Activated CD4-positive, alpha-beta memory T cell treated with anti-CD3 and anti-CD28 coated beads, Interleukin-2, amount 10 ng/mL, durations not matched to agents 7 days and 5 days (primary cell): ENCODE results near the gene CDK18. TPM values are rescaled to one million over a fixed set of nuclear protein-coding genes. Genes with fewer than 3 reads are reported as not detected.

Source experiments
- CTCF ChIA-PET: fragments of 350-600 bp; sonication (Branson Sonifier 250); formaldehyde crosslinking; loops from one replicate; lab custom pipeline; 2021; ENCODE audit warnings: antibody characterized with exemption, inconsistent platforms; lab: Charles Lee
- POLR2A ChIA-PET: fragments of 350-600 bp; sonication (Branson Sonifier 250); formaldehyde crosslinking; loops from one replicate; lab custom pipeline; 2021; ENCODE audit warnings: antibody characterized with exemption; lab: Charles Lee
- DNase-seq: peaks from one replicate; pipeline ENCODE4 v3.0.0-alpha.2; 2020
- H3K27ac Mint-ChIP-seq: one replicate; pipeline ENCODE4 v1.8.0; 2021; ENCODE audit warnings: mild to moderate bottlenecking, mixed read lengths
- H3K27me3 Mint-ChIP-seq: one replicate; pipeline ENCODE4 v1.8.0; 2021; ENCODE audit warnings: mixed read lengths
- H3K36me3 Mint-ChIP-seq: one replicate; pipeline ENCODE4 v1.8.0; 2021; ENCODE audit warnings: low read depth, mixed read lengths
- H3K4me1 Mint-ChIP-seq: one replicate; pipeline ENCODE4 v1.8.0; 2021; ENCODE audit warnings: mixed read lengths
- H3K4me3 Mint-ChIP-seq: one replicate; pipeline ENCODE4 v1.8.0; 2021; ENCODE audit warnings: mild to moderate bottlenecking, mixed read lengths
- H3K9me3 Mint-ChIP-seq: one replicate; pipeline ENCODE4 v1.8.0; 2021; ENCODE audit warnings: mixed read lengths
- total RNA-seq, 2 experiments: library from RNA; stranded (reverse); gene quantifications; one replicate each; pipeline ENCODE4 v1.2.3, GENCODE V29; 2021

The CDK18 gene
- total RNA-seq, 2 experiments from 2014 or later = 1.1 to 1.4 TPM

DNA sequence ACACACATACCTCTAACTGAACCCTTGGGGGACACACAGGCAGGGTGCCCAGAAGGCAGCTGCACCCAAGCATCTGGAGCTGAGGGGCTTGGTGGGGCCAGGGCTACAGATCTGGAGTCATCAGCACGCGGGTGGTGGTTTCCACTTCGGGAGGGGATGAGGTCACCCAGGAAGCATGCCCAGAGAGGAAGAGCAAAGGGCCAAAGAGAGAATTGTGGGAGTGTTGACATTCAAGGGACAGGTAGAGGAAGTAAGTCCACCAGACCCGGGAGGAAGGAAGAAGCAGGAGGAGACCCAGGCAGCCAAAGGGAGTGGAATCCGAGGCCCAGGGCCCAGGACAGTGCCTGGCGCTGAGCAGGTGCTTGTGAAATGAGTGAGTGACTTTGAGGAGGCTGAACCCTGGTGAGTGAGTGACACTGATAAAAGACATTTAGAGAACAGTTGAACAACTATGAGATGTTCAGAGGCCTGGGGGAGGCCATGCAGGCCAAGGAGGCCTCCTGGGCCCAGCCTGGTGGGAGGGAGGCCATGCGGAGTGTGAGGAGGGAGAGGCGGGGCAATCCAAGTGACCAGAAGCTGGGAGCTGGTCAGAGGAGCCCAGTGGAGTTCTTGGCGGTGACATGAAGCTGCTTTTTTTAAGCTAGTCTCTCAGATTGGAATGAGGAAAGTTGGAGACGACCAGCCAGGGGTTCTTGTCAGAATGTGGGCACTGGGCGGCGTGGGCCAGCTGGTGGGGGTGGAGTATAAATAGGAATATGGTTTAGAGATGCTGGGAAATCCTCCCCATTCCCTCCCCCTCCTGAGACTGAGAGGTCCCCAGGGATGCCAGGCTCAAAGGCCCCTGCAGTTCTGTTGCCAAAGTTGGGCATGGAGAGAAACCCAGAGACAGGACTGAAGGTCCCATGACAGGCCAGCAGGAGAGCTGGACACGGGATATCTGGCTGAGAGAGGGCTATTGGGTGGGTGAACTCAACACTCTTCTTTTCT lies 7.9 kb downstream of the CDK18 start:
- H3K4me3 Mint-ChIP-seq = no peak overlapping the region
- H3K4me1 Mint-ChIP-seq = peaks cover 3% of the 10 kb centered on the region
- no peak overlapping the region for H3K27ac Mint-ChIP-seq
- POLR2A ChIA-PET = interaction anchor here (1.3 kb wide), 1 partner anchor 12 kb away, joined by 3 read pairs; no protein-coding TSS in a partner anchor
- DNase-seq = no peak
- peaks cover 3% of the 10 kb centered on the region for H3K27me3 Mint-ChIP-seq
- CTCF ChIA-PET = interaction anchor here (0.9 to 1.8 kb wide), 3 partner anchors 10 to 239 kb away, joined by 3 read pairs; no protein-coding TSS in a partner anchor
- no peaks in the 10 kb centered on the region for H3K36me3 Mint-ChIP-seq
- H3K9me3 Mint-ChIP-seq = no peaks in the 10 kb centered on the region

DNA sequence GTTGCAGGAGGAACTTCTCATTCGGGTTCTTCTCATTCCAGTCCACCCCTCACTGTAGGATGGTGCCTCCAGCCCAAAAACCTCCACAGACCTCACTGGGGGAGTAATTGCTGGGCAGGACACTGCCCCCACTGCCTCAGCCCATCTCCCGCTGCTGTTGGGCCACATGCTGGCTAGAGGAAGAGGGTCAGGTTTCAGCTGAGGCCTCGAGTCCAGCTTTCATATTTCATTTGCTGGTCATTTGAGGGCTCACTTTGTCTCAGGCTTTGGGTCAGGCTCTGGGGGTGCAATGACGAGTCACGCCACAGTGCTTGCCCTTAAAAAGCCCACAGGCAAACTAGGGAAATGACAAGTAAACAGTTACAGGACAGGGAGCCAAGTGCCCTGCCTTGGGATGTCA lies 9.3 kb downstream of the CDK18 start:
- Mint-ChIP-seq H3K27ac (no peak overlapping the region), H3K36me3 (no peaks in the 10 kb centered on the region), H3K4me1 (peaks cover 3% of the 10 kb centered on the region), H3K9me3 (no peaks in the 10 kb centered on the region), H3K4me3 (no peak overlapping the region), H3K27me3 (peaks cover 2% of the 10 kb centered on the region)
- DNase-seq = no peak
- POLR2A ChIA-PET = no interaction called here
- CTCF ChIA-PET = interaction anchor here (1.3 to 1.8 kb wide), 3 partner anchors 8 to 240 kb away, joined by 3 read pairs; no protein-coding TSS in a partner anchor

DNA sequence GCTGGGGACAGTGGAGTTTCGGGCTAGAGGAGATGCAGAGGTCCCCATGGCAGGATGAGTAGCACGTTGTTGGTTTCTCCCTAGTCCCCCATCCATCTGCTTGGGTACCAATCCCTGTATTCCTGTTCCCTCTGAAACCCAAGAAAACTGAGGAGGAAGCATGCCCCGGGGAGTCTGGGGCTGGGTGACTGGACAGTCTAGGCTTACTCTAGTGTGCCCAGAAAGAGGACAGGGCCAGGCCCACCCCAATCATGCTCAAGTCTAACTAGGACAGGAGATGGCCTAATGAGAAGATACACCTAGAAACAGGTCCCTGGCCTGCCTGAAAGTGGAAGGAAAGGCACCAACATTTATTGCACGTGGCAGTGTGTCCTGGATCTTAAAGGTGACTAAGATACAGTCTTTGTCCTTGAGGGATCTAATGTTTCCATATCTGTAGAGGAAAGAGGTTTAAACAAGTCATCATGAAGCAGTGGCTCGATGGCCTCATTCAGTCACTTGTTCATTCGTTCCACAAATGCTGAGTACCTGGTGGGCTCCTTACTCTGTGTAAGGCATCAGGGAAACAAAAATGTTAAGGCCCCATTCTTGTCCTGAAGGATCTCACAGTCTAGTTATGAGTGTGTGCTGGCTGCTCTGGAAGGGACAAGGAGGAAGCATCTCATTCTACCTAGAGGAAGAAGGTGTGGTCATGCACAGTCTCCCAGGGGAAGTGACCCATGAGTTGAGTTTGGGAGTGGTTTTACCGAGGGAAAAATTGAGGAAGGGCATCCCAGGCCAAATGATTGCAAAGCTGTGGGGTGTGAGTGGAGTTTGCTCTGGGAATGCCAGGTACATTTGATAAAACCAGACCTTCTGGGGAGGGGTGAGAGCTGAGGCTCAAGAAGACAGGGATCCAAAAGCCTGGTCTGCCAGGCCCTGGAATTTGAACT lies 10.0 kb downstream of the CDK18 start:
- Mint-ChIP-seq H3K4me1 (peaks cover 3% of the 10 kb centered on the region), H3K9me3 (no peaks in the 10 kb centered on the region), H3K4me3 (no peak overlapping the region), H3K36me3 (no peaks in the 10 kb centered on the region), H3K27me3 (peaks cover 2% of the 10 kb centered on the region), H3K27ac (no peak overlapping the region)
- DNase-seq = no peak
- POLR2A ChIA-PET = interaction anchor here (1.0 kb wide), 1 partner anchor 25 kb away, joined by 3 read pairs; no protein-coding TSS in a partner anchor
- CTCF ChIA-PET = interaction anchor here (0.8 to 1.8 kb wide), 5 partner anchors 10 to 241 kb away, joined by 3 to 4 read pairs (median 3); no protein-coding TSS in a partner anchor

DNA sequence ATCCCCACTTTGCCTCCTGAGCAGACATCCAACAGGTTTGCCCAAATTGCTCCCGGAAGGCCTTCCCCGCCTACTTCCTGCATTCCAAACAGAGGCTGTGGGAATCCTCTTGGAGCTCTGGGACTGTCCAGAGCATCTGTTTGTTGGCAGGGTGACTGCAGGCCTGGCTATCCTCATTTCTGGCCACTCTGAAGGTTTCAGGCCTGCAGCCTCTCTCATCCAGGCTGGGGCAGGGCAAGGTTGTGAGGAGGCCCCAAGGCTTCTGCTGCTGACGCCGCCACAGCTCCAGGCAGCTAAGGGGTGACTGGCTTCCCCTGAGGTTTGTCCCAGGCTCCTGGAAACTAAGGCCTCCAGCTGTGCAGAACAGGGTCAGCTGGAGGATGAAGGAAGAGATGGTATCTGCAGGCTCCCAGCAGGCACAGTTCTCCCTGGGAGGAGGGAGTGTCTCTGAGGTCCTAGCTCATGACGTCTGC lies 11.3 kb downstream of the CDK18 start:
- Mint-ChIP-seq H3K27me3 (peaks cover 2% of the 10 kb centered on the region), H3K9me3 (no peaks in the 10 kb centered on the region), H3K4me3 (no peak overlapping the region), H3K27ac (no peak overlapping the region), H3K4me1 (peaks cover 3% of the 10 kb centered on the region), H3K36me3 (no peaks in the 10 kb centered on the region)
- ChIA-PET POLR2A (interaction anchor here (1.0 kb wide), 1 partner anchor 26 kb away, joined by 3 read pairs; no protein-coding TSS in a partner anchor), CTCF (interaction anchor here (1.1 to 1.6 kb wide), 2 partner anchors 9 to 31 kb away, joined by 3 to 4 read pairs; no protein-coding TSS in a partner anchor)
- DNase-seq = no peak

DNA sequence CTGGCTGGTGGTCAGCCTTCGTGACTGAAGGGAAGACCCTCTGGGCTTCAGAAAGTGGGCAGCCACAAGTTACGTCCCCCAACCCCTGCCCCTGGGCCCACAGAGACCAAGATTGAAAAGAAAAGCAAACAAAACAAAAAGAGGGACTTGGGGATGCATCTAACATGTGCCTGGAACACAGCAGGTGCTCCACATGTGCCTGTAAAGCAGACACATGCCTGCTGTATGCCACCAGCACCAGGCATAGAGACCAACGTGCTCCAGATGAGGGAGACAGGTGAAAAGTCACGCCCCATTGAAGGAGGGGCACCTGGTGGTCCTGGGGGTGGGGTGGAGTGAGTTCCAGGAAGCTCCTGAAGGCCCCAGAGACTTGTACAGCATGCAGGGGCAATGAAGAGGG lies 11.9 kb downstream of the CDK18 start:
- CTCF ChIA-PET = interaction anchor here (1.6 kb wide), 1 partner anchor 8 kb away, joined by 4 read pairs; no protein-coding TSS in a partner anchor
- Mint-ChIP-seq H3K27ac (no peak overlapping the region), H3K27me3 (peaks cover 2% of the 10 kb centered on the region)

DNA sequence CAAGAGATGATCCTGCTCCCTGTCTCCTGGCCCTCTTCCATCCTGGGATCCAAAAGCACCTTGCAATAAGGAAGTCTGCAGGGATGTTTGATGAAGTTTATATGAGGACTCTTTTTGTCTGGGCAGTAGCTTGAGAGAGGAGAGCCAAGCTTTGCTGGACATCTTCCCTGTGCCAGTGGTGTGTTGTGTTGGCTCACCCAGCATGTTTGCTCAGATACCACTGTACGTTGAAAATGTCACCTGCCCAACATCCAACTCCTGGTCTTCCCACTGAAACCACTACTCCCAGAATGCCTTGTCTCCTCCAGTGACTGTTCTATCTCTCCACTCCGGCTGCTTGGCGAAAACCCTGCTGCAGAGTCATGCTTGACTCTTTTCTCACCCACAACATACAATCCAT lies 12.8 kb downstream of the CDK18 start:
- POLR2A ChIA-PET = no interaction called here

More for the DNA sequence above, 11.9 kb downstream of the CDK18 start:
- DNase-seq = no peak
- Mint-ChIP-seq H3K36me3 (no peaks in the 10 kb centered on the region), H3K9me3 (no peaks in the 10 kb centered on the region), H3K4me3 (no peak overlapping the region), H3K4me1 (peaks cover 3% of the 10 kb centered on the region)
- POLR2A ChIA-PET = no interaction called here

DNA sequence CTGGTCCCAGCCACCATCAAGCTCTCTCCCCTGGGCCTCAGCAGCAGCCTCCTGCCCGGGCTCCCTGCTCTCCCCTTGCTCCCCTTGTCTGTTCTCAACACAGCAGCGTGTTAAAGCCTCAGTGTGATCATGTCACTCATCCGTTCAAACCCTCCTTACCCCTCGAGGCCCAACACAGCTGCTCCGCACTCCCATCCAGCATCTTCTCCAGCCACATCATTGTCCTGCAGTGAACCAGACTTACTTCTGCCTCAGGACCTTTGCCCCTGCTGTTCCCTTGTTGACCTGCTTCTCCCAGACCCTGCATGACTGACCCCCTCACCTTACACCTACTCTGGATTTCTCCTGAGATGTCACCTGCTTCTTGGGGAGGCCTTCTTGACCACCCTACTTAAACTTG lies 13.3 kb downstream of the CDK18 start:
- no peak overlapping the region for H3K4me3 Mint-ChIP-seq
- H3K4me1 Mint-ChIP-seq = no peaks in the 10 kb centered on the region
- DNase-seq = no peak
- no peaks in the 10 kb centered on the region for H3K9me3 Mint-ChIP-seq
- POLR2A ChIA-PET = no interaction called here
- H3K27me3 Mint-ChIP-seq = peaks cover 2% of the 10 kb centered on the region
- H3K36me3 Mint-ChIP-seq = no peaks in the 10 kb centered on the region
- no peak overlapping the region for H3K27ac Mint-ChIP-seq
- CTCF ChIA-PET = no interaction called here

More for the DNA sequence above, 12.8 kb downstream of the CDK18 start:
- DNase-seq = no peak
- H3K27ac Mint-ChIP-seq = no peak overlapping the region
- CTCF ChIA-PET = no interaction called here
- H3K9me3 Mint-ChIP-seq = no peaks in the 10 kb centered on the region
- H3K36me3 Mint-ChIP-seq = no peaks in the 10 kb centered on the region
- peaks cover 2% of the 10 kb centered on the region for H3K27me3 Mint-ChIP-seq
- H3K4me1 Mint-ChIP-seq = no peaks in the 10 kb centered on the region
- H3K4me3 Mint-ChIP-seq = no peak overlapping the region

DNA sequence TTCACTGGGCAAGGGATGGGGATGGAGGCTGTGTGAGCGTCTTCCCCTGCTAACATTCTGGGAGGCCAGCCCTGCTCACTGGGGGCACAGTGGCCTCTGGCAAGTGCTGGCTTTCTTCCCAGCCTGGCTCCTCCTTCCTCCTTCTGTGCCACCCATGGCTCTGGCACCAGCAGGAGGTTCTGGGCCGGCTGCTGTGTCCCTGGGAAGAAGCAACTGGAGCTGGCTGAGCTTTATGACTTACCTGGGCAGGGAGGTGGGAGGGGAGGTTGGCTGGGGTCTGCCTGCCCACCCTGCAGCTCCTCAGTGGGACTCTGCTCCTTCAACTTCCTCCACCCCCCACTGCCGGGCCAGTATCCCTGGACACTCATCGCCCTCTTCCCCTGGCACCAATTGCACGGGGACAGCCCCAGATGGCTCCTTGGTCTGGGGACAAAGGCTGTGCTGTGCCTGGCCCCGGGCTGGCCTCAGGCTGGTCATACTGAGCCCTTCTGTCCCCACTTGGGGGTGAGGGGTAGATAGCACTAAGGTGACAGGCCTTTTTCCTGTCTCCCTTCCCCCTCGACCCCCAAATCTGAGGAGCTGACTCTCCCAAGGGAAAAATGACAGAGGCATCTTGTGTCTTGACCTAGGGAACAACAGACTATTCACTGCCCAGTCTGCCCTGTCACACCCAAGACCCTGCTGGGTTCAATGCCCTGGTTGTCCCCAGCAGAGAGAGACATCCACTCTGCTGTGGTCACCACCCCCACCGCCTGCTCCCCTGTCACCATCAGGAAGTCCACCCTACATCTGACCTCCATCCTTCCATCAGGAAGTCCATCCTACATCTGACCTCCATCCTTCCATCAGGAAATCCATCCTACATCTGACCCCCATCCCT lies 14.4 kb downstream of the CDK18 start:
- ChIA-PET POLR2A (no interaction called here), CTCF (interaction anchor here (8.2 kb wide), 1 partner anchor 32 kb away, joined by 133 read pairs; no protein-coding TSS in a partner anchor)
- Mint-ChIP-seq H3K27ac (no peak overlapping the region), H3K9me3 (no peaks in the 10 kb centered on the region), H3K4me3 (no peak overlapping the region), H3K4me1 (no peaks in the 10 kb centered on the region), H3K27me3 (peaks cover 2% of the 10 kb centered on the region), H3K36me3 (no peaks in the 10 kb centered on the region)
- no peak for DNase-seq

DNA sequence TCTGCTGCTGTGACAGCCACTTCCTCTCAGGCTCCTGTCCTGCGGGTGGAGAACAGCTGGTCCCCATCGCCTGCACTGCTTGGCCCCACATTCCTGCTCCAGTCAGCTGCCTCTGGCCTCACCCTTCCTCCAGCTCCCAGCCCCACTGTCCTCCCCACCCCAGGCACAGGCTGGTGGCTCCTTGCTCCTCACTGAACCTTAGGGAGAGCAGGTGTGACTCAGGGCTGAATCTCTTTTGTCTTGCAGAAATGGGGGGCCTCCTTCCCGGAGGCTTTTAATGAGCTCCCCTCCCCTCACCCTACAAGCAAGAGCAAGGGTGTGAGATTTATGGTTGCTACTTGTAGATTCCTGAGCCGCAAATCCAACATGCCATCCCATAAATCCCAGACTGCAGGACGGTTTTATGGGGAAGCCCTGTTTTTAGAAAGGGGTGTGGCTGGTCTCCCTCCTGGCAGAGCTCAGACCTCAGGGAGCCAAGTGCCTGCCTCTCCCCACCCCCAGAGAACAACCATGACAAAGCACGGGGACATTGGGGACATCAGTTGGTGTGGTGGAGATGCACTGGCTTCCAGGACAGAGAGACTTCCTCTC lies 15.2 kb downstream of the CDK18 start:
- POLR2A ChIA-PET = no interaction called here
- peaks cover 2% of the 10 kb centered on the region for H3K27me3 Mint-ChIP-seq

DNA sequence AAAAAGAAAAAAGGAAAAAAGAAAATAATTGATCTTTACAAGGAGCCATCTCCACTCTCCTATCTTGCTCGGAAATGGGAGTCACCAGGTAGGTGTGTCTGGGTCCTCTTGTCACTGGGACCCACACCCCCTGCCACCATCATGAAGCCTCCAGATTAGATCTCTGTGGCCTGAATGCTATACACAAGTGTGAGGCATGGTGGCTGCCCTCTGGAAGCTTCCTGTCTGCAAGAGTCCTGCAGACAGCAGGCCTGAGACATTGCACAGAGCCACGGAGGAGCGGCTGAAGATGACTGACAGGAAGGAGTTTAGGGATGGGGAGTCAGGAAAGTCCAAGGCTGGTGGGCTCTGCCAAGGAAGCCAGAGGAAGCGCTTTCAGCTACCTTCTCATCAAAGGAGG lies 16.2 kb downstream of the CDK18 start:
- H3K4me1 Mint-ChIP-seq = no peaks in the 10 kb centered on the region
- no peak overlapping the region for H3K4me3 Mint-ChIP-seq
- ChIA-PET POLR2A (no interaction called here), CTCF (interaction anchor here (1.1 to 8.2 kb wide), 2 partner anchors 9 to 33 kb away, joined by 3 to 133 read pairs; no protein-coding TSS in a partner anchor)
- no peak overlapping the region for H3K27ac Mint-ChIP-seq
- no peaks in the 10 kb centered on the region for H3K36me3 Mint-ChIP-seq
- DNase-seq = no peak
- no peaks in the 10 kb centered on the region for H3K9me3 Mint-ChIP-seq
- H3K27me3 Mint-ChIP-seq = peaks cover 2% of the 10 kb centered on the region

More for the DNA sequence above, 15.2 kb downstream of the CDK18 start:
- no peak overlapping the region for H3K4me3 Mint-ChIP-seq
- CTCF ChIA-PET = interaction anchor here (1.1 to 8.2 kb wide), 2 partner anchors 10 to 32 kb away, joined by 3 to 133 read pairs; no protein-coding TSS in a partner anchor
- H3K36me3 Mint-ChIP-seq = no peaks in the 10 kb centered on the region
- H3K9me3 Mint-ChIP-seq = no peaks in the 10 kb centered on the region
- DNase-seq = no peak
- H3K27ac Mint-ChIP-seq = no peak overlapping the region
- no peaks in the 10 kb centered on the region for H3K4me1 Mint-ChIP-seq

DNA sequence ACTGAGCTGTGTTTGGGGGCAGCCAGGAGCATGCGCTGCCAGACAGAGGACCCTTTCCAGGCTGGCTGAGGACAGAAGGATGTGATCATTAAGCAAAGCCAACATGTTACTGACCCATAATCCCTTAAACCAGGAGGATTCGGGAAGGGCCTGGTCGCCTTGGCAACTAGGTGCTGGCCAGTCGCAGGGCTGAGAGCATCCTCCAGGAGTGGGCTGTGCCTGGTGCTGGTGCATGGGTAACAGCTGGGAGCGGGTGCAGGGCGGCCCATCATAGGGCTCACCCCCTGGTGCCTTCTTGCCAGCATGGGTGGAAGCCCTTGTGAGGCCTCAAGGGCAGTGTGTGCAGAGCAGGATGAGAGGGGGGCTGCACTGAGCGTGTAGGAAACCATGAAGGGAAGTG lies 17.2 kb downstream of the CDK18 start:
- ChIA-PET CTCF (interaction anchor here (0.7 to 8.2 kb wide), 4 partner anchors 9 to 168 kb away, joined by 3 to 133 read pairs (median 4); no protein-coding TSS in a partner anchor), POLR2A (no interaction called here)
- H3K27ac Mint-ChIP-seq = no peak overlapping the region
- H3K4me1 Mint-ChIP-seq = no peaks in the 10 kb centered on the region
- DNase-seq = no peak
- peaks cover 2% of the 10 kb centered on the region for H3K27me3 Mint-ChIP-seq
- no peak overlapping the region for H3K4me3 Mint-ChIP-seq
- H3K9me3 Mint-ChIP-seq = no peaks in the 10 kb centered on the region
- H3K36me3 Mint-ChIP-seq = no peaks in the 10 kb centered on the region
